ENCODE measurements around the gene SECISBP2.
"Not testable (repeated sequence)": the region's sequence is repeated elsewhere in the genome, so short reads cannot be mapped to it uniquely, and the experiment has no call there.

Gene SECISBP2

DNA sequence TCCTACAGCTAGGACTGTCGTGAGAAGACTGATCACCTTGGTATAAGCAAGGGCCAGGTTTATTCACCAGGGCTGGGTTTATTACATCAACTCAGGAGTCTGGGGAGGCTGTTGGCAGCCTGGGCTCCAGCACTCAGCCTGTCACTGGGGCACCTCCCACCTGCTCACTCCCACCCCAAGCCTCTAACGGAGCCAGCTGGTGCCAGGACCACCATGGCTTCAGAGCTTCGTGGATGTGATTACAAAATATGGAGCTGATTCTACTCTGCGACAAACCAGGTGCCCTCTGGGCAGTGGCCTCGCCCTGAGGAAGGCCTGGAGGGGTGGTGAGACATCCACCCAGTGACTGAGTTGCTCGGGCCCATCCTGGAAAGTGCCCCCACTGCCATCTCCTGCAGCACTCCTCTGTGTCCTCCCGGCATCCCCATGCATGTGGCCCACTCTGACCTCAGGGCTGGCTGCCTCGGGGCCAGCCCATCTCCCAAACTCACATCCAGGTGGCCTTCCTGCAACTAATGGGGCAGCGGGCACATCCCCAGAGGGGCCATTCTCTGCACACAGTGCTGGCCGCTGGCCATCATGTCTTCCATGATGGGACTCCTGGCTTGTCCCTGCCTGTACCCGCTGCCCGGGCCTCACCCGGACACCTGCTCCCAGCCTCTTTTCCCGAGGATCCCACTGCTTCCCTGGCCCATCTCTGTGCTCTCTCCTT is 49.6 kb downstream of the SECISBP2 start:
- DNase-seq = no peak

DNA sequence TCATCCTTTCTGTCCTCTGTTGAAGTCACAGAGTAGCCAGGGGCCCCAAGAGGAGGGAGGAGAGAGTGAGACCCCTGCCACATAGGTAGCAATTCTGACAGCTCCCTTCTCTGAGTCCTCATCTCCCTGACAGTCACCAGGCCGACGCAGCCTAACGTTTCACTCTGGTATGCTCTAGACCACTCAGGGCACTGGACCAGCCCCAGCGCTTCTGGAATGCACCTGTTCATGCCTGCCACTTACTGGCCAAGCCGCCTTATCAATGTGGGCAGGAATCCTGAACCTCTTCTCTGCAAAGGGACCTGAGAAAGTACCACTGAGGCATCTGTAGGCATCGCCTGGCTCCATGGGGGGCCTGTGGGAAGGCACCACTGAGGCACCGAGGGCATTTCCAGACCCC is 50.2 kb downstream of the SECISBP2 start:
- no peak for DNase-seq

DNA sequence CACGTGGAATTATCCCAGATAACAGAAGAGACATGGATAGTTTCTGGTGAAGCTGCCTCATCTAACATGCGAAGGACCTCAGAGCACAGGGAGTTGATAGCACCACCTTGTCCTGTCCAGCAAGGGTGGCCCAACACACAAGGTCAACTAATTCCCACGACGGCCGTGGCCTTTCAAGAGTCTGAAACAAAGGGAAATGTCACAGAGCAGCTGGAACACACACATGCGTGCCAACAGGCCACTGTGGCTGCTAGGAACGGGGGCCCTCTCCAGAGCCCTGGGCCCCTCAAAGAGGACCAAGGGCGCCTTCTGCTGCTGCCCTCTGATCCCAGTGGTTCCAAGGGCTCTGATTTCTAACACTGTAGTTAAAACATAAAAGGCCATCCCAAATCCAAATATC is 50.7 kb downstream of the SECISBP2 start:
- no peak for DNase-seq

DNA sequence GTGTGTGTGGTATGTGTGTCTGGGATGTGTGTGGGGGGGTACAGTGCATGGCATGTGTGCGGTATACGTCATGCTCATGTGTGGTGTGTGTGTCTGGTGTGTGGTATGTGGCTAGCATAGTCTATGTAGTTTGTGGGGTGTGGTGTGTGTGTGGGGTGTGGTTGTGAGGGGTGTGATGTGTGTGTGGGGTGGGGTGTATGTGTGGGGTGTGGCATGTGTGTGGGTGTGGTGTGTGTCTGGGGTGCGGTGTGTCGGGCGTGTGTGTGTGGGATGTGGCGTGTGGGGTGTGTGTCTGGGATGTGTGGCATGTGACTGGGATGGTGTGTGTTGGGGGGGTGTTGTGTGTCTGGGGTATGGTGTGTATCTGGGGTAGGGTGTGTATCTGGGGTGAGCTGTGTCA is 52.3 kb downstream of the SECISBP2 start:
- DNase-seq = no peak

DNA sequence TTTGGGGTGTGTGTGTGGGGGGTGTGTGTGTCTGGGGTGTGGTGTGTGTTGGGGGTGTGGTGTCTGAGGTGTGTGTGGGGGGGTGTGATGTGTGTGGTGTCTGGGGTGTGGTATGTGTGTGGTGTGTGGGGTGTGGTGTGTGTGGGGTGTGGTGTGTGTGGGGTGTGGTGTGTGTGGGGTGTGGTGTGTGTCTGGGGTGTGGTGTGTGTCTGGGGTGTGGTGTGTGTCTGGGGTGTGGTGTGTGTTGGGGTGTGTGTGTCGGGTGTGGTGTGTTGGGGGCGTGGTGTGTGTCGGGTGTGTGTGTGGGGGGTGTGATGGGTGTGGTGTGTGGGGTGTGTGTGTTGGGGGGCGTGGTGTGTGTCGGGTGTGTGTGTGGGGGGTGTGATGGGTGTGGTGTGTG is 53.5 kb downstream of the SECISBP2 start:
- not testable (repeated sequence) for DNase-seq

DNA sequence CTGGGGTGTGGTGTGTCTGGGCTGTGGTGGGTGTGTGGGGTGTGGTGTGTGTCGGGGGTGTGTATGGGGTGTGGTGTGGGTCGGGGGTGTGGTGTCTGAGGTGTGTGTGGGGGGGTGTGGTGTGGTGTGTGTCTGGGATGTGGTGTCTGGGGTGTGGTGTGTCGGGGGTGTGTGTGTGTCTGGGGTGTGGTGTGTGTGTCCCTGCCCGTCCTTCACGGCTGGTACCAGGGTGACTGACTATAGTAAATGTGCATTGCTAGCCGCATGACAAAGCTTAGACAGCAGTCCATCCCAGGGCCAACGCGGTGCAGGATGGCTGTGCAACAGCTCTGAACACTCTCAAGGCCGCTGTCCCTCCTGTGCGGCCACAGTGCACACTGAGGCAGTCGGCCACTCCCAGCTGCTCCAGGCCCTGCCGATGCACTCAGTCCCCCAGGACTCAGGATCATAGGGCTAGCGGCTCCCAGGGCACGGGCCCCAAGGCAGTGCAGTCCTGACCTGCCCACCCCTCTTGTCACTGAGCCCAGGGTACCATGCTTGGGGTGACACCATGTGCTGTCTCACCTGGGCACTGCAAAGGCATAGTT is 54.0 kb downstream of the SECISBP2 start:
- DNase-seq = no peak

DNA sequence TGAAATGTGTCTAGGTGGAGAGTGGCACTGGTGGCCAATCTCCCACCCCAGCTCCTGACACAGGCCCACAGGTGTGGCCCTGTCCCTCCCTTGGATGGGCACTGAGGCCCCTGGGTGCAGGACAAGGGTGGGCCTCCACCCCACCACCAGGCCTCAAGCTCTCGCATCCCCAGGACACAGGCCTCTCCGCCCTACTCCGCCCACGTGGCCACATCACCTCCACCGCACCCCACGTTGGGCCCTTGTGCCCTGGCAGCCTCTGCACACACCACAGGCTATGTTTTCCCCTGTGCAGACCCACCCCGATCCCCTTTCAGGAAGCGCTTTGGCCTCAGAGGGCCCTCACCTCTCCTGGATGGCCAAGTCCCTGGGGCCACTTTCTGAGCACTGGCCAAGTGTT is 54.7 kb downstream of the SECISBP2 start:
- no peak for DNase-seq

DNA sequence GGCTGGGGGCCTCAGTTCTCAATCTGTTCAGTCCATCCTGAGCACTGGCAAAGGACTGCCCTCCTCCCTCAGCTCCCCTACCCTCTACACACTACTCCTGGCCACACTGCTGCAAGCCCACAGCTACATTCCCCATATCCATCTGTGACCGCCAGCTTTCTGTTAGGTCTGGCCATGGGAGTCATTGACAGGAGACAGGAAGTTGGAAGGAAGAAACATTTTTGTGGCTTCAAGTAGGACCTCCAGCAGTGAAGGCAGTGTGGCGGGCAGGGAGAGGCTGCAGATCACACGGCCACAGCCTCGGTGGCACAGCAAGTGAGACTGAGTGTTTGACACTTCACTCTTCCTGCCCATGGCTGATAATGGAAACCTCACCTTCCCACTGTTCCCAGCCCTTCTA is 55.9 kb downstream of the SECISBP2 start:
- DNase-seq = no peak

DNA sequence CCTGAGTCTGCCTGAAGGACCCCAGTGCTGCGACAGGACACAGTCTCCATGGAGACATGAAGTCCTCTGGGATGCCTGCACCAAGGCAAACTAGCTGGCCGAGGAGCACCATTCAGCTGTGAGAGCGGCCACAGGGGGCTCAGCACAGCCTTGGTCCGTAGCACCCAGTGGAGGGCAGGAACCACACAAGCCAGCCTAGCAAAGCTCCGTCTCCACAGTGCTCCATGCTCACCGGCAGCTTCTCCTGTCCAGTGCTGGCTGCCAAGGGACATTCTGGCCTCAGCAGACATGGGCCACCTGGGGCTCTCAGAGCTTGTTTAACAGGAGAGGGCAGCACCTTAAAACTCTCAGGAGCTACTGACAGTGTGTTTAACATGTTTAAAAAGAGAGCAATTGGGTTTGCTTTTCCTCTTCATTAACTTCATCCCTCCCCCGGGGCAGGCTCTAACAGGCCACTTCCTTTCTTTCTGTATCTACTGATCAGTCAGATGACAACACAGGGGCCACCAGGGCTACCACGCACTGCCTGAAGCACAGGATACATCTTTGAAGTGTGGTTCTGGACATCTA is 57.0 kb downstream of the SECISBP2 start:
- no peak for DNase-seq

DNA sequence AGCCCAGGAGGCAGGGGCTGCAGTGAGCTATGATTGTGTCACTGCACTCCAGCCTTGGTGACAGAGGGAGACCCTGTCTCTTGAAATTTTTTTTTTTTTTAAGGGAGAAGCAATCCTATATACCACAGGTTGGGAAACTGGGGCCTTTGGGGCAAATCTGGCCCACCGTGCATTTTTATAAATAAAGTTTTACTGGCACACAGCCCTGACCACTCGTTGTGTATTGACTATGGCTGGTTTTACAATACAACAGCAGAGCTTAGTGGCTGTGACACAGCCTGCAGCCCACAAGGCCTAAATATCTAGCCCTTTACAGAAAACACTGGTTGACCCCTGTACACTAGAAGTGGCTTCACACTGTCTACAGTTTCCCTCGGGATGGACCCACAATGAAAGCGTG is 58.0 kb downstream of the SECISBP2 start:
- no peak for DNase-seq

DNA sequence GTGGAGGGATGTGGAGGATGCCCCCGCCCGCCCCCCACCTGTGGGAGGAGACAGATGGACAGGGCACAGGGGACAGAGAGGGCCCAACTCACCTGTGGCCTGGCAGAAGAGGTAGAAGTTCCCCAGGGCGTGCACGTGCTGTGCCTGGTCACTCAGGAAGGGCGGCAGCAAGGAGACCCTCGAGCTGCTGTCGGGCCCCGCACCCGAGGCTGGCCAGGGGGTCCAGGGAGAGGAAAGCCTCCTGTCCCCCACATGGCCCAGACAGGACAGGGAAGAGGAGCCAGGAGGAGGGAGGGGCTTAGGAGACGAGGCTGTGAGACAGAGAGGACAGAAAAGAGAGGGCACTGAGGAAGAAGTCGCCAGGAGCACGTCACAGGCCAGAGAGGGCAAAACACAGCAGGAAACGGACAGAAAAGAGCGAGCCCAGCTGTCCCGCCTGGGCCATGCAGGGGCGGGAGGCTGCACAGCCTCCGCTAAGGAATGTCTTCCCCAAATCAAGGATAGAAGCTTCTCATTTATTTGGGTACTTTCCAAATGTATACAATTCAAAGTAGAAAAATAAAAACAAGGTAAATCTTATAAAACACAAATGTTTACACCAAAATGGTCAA is 58.5 kb downstream of the SECISBP2 start:
- DNase-seq = no peak

DNA sequence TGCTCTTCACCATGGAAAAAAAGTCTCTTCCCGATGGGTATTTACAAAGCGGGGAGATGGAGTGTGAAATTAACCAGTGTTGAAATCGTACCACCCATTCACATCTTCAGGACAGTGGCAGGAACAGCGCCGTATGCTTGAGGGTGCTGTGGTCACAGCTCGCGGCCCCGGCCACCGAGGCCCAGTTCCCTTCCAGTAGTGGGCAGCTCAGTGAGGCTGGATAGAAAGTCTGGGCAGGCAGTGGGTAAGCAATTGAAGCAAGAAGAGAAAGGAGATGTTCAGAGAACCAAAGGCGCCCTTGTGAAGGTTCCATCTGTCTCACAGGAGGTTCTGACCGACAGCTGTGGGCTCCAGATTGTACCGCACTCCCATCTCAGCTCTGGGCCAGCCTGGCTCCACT is 59.1 kb downstream of the SECISBP2 start:
- no peak for DNase-seq

DNA sequence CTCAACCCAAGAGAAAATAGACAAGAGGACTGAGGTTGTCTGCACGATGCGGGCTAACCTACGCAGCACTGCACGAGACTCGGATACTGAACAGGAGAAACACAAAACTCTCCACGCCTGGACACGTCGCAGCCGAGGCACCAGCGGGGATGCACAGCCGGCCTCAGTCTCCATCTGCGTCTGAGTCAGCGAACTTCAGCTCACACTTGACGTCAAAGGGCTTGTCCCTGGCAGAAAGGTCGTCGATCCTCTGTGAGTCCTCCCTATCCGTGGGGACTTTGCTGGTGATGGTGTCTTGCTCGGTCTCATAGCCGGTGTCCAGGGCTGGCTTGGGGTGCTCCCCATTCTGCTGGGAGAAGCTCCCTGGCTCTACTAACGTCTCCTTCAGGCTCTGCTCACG is 60.2 kb downstream of the SECISBP2 start:
- DNase-seq = no peak

DNA sequence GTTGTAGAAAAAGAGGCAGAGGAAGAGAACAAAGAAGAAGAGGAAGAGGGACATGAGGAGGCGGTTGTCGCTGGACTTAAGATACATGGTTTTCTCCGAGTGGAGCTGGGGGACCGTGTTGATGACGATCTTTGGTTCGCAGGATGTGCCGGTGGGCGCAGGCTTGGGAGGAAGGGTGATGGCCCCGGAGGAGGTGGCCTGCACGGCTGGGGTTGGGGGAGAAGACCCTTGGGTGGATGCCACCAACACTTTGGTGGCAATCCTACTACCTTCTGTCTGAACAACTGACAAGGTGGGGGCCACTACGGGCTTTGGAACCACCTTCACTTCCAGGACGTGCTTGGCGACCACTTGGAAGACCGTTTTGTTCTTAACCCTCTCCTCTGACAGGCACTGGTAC is 60.7 kb downstream of the SECISBP2 start:
- no peak for DNase-seq

DNA sequence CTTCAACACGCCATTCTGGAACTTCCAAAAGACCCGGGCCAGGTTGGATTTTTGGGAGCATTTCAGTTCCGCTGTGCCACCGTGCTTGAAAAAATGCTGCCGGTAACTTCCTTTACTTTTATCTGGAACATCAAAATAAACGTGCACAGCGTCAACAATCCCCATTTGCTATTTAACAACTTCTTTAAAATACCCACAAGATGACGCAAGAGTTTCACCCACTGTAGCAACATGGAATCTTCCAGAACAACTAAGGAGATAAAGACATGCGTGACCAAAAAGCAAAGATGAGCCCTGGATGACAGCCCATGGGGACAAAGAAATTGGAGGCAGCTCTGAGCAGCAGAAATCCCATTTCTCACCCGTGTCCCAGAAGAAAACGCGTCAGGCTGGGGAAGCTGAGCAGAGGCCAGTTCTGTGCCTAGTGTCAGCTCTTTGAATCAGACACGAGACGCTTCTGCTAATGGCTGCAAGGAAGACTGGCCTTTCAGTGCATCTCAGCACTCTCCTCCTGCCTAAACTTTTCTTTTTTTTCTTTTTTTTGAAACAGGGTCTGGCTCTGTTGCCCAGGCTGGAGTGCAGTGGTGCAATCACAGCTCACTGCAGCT is 61.3 kb downstream of the SECISBP2 start:
- no peak for DNase-seq

DNA sequence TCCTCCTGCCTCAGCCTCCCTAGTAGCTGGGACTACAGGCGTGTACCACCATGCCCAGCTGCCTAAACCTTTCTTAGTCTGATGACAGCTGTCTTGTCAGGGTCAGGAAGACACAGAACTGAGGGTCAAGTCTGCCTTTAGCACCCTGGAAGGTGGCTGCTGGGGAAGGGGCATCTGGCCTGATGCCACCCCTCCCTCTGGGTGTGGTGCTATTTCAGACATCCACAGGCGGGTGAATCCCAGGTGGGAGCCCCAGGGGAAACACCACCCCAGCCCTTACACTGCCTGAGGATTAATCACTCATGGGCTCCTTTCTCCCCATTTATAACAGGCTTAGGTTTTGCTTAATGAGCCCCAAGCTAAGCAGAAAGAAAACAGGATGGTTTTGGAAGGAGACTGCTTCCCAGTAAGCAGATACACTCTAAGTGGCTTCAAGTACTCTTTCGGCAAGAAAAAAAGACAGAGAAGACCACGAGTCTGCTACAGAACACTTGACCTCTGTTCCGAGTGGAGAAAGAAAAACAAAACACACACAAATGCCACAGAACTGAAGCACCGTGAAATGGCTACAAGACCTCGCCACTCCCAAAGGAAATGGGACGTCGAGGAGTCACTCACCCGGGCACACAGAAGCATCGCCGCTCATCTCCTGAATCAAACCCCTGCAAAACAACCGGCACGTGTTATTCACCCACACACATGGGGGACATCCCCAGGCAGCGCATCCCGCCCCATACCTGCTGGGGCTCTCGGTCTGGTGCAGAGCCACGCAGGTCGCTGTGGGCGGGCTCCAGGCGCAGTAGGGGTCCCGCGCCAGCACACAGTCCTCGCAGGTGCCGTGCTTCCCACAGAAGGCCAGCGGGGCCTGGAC is 62.4 kb downstream of the SECISBP2 start:
- no peak for DNase-seq

DNA sequence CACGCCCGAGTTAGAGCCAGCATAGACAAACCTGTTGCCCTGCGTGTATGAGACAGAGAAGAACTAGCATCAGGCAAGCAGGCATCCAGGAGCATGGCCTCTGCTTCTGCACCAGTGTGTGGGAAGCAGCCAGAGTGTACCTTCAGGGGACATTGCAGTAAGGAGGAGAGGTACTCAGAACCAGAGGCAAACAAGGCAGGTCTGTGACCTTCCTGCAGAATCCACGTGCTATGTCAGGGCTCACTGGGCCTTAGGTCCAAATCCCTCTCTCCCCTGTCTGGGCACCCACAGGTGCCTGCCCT is 63.0 kb downstream of the SECISBP2 start:
- no peak for DNase-seq

DNA sequence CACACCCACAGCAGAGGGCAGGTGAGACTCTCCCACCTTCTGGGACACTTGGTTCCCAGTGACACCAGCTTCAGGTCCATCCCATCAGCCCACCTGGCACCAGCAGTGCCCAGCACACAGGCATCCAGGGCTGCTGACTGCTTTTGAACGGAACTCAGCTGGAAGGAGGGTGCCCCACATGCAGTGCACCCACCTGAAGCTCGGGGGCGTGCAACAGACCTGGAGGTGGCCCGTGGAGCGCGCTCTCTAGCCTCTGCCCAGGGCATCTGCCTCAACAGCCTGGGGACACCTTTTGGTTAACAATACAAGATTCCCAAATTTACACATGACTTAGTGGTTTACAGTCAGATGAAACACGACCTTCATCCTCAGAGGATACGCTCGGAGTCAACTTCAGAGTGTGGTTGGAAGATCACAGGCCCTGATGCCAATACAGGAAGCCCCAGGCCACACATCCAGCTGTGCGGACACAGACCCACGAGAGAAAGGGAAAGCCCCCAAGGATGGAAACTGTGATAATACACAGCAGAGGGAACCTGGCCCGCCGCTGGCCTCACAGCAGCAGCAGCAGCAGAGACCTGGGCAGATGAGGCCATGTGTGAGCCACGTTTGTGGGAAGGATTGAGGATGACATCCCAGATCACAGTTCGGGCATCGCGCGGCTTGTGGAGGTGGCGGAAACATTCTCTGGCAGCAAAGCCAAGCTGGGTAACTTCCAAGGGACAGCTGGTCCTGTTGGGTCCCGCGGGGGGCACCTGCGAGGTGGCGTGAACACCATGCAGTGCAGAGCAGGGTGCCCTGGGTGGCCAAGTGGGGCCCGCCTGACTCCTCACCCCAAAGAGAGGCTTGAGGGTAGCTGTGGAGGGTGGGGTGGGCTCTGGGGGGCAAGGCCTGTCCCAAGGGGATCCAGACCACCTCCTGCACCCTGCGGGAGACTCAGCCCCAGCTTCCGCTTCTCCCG is 64.0 kb downstream of the SECISBP2 start:
- DNase-seq = no peak

DNA sequence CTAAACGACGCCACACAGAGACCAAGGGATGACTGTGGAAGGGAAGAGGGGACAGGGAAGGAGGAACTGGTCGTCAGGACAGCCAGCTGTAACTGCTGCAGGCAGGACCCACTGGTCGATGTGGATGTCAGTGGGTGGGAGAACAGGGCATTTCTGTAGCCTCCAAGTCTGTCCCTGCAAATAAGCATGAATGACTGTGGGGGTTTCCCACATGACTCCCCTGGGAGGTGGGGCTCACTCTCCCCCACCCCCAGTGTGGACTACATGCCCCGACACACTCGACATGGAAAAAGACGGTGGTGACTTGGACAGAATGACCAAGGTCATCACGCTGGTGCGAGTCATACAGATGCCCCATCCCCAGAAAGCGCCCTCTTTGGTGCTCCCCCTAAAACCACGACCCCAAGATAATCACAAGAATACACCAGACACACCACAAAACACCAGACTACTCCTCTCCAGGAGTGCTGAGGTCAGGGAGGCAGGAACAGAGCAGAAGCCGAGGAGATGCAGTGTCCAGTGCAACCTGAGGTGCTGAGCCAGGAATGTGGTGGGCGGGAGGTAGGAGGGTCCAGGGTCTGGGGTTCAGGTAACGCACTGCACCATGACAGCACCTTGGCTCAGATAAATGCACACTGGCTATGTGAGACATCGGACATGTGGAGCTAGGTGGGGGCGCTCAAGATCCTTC is 64.9 kb downstream of the SECISBP2 start:
- no peak for DNase-seq

DNA sequence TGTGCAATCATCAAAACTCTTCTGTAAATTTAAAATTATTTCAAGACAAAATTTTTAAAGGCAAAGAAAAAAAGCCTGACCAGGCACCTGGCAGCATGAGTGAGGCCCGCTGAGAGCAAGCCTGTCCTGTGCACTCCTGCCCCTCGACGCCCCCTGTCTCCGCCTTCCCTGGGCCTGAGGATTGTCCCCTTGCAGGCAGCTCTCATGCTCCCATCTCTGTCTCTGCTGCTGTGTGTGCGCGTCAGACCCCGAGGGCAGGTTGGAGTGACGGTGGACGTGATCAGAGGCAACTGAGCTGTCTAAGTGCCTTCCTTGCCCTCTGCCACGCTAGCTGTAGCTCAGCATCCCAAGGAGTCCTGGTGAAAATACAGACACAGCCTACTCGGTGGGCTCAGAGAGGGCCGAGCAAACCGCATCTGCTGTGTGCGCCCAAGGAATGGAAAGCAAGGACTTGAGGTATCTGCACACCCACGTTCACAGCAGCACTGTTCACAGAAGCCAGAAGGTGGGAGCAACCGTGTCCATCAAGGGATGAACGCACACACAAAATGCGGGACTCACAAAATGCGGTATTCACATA is 65.5 kb downstream of the SECISBP2 start:
- no peak for DNase-seq

DNA sequence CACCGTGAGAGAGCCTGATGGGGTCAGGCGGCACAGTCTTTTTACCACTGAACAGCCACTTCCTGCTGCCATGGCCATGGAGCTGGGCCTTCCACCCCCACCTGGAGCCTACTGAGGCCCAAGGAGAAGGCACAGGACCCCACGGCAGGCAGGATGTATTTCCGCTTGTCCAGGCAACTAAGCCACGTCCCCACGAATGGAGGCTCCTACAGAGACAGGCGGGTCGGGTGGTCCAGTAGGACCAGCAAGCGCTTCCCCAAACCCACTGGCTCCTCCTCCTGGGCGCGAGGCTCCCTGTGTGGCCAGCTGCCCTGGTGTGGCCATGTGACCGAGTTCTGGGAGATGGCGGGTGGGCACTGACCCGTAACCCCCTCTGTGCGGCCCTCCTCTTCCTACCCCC is 66.5 kb downstream of the SECISBP2 start:
- no peak for DNase-seq

Measured in stimulated activated CD4-positive, alpha-beta T cell treated with anti-CD3 and anti-CD28 coated beads, Interleukin-4, amount 100 ng/mL, for 24 hours (primary cell).